GM19328 (cell line): ENCODE measurements around the gene NUDT4.
A peak's percentile ranks its signal among the peaks of the same experiment; 100 is the strongest.
"Not testable (repeated sequence)": the region's sequence is repeated elsewhere in the genome, so short reads cannot be mapped to it uniquely, and the experiment has no call there.

Experiments
- ATAC-seq: cut with Tn5 transposase; IDR thresholded peaks from one replicate; pipeline ENCODE4 v1.9.1; 2021; ENCODE audit warnings: mild to moderate bottlenecking, moderate library complexity; ENCODE audit not compliant: unreplicated experiment

NUDT4 gene

DNA sequence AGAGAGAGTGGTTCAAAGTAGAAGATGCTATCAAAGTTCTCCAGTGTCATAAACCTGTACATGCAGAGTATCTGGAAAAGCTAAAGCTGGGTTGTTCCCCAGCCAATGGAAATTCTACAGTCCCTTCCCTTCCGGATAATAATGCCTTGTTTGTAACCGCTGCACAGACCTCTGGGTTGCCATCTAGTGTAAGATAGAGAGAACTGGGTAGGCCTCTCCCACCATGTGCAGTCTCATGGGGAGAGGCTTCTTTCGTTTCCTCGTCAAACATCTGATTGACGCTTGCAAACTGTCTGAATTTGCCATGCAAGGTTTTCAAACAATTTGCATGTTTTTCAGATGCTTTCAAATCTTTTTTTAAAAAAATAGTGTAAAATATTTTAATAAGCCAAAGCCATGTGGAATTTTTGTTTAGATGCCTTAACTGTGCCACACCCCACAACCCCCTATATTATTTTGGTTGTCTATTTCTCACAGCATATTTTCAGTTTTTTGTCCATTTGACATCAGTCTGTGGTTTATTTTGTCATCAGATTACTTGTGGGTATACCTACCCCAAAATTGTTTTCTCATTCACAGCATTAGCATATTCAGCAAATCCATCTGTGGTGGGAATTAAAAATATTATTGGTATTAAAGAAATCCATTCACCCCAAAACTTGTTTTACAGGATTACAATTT lies 21.6 kb downstream of the NUDT4 start:
- peak; percentile 81 for ATAC-seq

DNA sequence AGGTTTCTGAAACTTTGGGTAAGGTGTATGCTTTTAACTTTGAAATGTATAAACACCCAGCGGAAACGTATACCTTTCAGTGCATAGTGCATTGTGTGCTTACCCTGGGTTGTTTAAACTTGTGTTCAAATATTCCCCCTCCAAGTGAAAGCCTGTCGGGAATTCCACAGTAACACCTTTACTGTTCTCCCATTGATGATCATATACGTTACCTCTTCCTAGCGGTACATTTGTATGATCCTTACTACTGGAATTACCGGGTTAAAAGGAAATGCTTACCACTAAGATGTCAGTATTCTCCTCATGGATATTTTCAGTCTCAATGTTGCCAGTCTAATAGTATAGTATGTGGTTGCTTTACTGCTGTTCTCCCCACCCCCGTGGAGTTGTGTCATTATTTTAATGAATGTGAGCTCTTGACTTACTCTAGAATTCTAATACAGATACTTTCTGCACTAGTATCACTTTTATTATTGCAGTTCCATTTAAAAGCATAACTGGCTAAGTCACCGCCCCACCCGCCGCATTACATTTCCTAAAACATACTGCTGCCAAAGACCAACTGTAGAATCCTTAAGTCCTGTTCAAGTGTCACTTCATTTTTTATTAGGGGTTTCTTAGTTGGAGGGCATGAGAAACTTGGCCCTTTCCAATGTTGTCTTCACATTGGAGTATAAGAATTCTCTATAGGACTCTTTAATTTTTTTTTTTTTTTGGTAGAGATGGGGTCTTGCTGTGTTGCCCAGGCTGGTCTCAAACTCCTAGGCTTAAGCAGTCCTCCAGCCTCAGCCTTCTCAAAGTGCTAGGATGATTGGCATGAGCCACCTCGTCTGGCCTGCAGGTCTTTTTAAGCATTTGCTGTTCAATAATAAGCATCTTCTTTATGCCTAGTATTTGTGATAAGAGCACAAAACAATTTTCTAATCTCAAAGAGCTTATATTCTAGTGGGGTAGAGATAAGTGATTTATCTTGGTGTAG lies 24.9 kb downstream of the NUDT4 start:
- ATAC-seq, result no peak

DNA sequence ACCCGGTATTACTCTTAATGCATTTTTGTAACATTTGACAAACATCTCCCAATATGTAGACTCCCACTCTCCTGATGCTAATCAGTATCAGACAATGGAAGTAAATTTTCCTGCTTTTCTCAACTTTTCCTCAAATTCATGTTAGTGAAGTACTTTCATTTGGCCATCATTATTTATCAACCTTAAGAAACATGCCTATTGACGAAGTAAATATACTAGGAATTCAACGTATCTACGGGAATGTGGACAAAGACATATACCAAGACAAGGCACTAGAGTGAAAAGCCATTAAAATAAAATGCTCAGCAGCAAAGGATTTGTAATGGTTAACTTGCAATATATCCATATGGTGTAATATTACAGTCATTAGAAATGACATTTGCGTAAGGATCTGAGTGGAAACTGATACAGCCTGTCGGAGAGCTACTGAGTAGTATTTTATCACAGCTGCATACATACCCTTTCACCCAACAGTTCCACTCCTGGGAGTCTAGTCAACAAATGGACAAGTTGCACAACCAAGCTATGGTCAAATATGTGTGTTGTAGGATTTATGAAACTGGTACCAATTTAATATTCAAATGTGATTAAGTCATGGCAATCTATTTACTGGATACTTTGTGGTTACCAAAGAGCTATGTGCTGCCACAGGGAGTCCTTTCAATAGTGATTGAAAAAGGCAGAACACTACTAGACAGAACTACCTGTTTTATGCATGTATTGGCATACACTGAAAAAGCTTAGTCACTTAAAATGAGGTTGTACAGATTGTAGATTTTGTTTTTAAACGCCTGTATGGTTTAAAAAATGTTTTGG lies 26.5 kb downstream of the NUDT4 start:
- no peak for ATAC-seq

DNA sequence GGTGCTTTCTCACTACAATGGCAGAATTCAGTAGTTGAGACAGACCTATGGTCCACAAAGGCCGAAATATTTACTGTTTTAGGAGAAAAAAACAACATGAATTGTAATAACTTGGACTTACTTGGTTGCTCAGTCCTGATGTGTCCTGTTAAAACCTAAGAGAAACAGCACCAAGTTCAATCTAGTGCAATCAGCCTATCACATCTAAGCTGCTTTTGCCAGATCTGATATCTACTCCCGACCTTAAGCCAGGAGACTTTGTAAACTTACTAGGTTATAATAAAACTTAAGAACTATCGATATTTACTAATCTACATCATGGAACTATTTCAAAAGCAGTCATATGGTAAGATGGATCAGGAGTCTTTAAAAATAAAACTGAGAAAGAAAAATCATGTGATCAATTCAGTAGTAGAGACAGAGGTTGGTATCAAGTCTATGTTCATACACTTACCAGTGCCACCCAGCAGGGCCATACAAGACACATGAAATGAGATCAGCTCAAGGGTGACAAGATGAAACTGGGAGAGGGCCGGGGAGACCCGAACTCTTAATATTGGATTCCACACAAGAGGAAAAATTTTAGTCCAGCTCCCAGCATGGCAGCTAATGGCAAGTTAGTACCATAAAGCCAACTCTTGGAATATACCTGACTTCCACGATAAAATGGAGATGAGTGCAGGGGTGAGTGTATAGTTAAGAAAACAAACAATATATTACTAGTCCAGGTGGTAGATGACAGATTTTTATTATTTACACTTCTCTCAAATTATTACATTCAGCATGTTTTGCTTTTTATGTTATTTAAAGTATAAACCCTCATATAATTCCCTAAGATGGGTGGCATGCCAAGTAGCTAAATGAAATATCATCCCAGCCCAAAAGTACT lies 27.5 kb downstream of the NUDT4 start:
- no peak for ATAC-seq

DNA sequence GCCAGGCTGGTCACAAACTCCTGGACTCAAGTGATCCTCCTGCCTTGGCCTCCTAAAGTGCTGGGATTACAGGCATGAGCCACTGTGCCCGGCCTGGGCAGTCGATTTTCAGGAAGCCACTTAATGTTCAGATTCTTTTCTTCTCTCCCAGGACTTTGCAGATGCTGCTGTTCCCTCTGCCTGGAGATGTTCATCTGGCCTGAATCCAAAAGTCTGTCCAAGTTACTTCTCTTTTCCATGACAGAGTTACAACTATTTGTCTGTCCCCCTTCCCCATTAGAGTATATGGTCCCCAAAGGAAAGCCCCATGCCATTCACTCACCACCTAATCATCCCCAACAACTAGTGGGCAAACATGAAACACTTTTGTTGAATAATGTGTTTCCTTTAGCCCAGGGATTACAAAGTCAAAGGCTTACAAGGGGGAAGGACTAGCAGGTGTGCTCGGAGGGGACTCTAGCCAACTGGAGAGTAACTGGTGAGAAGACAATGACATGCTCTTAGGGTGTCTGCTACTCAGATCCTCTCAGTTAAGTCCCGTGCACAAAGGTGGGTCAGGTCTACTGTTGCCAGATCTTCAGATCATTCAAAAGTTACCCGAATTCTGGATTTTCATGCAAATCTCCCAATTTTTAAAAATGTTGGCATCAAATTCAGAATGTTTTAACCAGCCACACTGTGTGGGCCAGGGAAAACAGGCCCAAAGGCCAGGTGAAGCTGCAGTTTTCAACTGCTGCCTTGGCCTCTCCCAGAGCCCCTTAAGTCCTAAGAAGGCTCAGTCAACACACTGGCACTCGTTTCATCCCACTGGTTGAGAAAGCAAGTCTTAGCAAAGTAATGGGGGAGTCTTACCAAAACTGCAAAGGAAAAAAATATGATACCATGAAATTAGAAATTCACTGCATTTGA lies 29.6 kb downstream of the NUDT4 start:
- no peak for ATAC-seq

DNA sequence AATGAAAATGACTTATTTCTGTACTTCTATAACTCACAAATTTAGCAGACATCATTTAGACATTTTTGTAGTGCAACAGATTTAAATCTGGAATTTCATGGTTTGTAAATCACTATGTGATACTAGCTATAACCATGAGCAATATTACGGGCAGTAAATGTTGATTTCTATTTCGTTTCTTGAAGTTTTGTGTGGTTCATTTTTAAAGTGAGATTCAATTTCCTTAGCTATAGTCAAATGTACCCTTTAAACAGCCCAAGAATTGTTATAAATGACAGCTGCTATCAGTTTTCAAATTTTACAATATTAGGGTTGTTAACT lies 30.2 kb downstream of the NUDT4 start:
- ATAC-seq, result no peak

DNA sequence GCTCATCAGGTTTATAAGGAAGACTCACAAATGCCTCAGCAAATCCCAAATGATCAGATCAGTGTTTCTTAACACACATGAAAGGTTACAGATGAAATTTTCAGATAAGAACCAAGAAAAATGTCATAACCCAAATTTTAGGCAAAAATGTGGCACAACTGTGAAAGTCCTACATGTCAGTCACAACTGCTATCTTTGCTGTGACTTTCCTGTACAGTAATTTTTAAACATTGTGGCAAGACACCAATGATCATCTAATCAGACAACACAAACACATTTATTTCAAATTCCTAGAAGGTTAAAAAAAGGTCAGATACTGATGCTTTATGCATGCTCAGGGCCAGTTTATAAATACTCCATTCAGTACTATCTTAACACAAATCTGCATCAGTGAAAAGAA lies 31.1 kb downstream of the NUDT4 start:
- ATAC-seq, result no peak

DNA sequence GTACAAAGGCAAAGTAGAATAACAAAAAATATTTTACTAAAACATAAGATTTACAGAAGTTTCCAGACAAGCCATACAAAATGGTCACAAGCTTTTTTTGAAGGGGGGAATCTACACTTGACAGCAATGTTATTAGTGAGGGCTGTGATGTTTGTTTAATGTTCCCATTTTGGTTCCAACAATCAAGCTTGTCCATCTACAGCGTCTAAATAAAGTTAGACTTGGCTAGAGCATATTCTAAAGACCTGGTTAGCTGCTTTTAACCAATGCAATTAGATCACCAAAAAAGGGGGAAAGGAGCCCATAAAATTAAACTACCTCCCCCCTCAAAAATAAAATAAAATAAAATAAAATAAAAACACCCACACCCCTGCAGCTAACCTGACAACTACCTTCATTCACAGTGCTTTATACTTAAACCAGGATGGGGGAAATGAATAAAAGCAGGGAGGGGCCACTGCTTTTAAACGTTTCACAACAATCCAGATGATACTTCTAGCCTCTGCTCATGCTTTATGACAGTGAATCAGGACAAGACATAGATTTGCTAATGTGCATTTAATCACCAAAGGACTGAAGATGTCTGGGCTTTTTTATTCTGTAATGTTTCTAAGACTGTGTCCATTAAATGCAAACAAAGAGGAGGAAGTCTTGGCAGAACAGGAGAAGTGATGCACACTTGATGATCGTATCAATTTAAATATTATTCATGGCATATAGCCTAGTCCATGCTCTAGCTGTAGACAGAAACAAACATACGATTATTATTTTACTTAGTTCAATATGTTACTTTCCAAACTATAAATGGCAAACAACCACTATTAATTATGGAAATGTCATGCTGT lies 31.8 kb downstream of the NUDT4 start:
- not testable (repeated sequence) for ATAC-seq

DNA sequence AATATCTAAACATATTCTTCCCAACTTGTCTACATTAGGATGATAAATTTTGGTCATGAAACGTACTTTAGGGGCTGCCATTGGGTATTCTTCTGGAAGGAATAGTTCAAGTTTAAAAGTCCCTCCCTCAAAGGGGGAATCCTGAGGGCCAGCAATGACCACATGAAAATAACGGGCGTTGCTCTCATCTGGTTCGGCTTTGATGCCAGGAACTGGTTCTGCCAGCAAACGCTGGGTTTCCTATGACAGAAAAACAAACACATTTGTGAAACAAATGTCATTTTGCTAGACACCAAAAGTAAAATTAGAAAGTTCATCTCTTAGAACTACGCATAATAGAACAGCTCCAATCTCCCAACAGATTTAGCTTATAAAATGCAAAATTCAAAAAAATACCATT lies 33.3 kb downstream of the NUDT4 start:
- not testable (repeated sequence) for ATAC-seq

DNA sequence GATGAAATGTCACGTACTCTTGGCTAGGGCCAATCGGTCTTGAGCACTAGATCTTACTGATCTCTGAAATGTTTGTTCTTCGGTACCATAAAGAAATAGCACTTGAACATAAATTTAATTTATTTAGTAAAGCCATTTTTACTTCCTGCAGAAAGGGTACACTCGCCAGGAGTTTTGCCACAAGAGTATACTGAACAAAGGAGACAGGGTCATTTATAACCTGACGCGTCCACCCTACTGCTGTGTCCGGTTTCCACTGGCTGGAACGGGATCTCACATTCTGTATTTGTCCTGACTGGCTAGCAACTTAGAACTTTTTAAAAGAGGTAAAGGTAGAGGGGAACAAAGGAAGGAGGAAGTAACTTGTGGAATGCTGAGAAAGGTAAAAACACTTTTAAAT lies 34.7 kb downstream of the NUDT4 start:
- ATAC-seq, result not testable (repeated sequence)

DNA sequence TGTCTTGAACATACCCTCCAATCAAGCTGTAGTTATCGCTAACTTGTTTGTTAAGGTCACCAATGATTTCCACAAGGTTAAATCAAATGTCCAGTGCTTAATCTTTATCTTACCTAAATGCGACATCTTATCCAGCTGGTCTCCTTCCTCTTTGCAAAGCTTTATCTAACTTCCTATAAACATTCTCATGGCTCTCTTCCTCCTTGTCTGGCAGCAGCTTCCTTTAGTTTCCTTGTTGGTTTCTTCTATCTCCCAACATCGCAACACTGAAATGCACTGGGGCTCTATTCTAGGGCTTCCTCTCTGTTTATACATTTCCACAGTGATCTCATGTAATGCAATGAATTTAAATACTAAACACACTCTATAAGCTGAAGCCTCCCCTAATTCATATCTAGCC lies 35.3 kb downstream of the NUDT4 start:
- no peak for ATAC-seq

DNA sequence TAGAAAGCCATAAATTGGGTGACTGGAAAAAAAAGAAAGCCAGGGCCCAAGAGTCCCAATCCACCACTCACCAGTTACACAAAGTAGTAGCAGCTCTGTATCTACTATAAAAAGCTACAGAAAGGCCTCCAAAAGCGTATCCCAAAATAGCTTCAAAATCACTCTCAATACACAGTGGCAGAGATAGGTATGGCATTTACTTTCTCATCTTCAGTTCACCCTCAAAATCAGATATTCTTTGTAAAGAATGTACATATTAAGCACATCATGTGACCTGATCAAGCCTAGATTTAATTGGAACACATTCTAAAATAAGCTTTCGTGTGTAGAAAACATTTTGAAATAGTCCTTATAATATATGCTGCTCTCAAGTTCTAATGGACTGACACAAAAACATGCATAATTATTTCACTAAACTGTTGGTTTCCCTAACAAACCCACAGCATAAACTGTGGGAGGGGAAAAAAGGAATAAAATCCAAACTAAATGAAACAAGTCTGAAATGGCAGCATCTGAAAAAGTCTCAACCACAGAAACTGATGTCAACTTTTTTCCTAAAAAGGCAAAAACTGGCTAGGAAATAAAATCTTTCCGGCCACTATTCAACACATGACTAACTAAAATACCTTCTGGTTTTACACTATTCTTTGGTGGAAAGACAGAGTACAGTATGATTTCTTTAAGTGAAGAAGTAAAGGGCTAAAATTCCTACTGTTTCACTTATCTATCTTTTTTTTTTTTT lies 38.2 kb downstream of the NUDT4 start:
- peak; percentile 40 for ATAC-seq

DNA sequence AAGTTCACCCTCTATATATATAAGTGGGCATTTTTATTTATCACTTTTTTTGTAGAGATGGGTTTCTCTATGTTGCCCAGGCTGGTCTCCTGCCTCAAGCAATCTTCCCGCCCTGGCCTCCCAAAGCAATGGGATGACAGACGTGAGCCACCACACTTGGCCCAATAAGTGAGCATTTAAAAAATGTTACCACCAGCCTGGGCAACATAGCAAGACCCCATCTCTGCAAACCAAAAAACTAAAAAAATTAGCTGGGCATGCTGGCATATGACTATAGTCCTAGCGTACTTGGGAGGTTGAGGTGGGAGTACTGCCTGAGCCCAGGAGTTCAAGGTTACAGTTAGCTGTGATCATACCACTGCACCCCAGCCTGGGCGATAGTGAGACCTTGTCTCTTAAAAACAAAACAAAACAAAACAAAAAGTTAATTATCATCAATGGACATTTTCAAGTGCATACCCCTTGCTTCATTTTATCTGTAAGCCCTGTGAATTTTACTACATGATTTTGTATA lies 40.3 kb downstream of the NUDT4 start:
- no peak for ATAC-seq

DNA sequence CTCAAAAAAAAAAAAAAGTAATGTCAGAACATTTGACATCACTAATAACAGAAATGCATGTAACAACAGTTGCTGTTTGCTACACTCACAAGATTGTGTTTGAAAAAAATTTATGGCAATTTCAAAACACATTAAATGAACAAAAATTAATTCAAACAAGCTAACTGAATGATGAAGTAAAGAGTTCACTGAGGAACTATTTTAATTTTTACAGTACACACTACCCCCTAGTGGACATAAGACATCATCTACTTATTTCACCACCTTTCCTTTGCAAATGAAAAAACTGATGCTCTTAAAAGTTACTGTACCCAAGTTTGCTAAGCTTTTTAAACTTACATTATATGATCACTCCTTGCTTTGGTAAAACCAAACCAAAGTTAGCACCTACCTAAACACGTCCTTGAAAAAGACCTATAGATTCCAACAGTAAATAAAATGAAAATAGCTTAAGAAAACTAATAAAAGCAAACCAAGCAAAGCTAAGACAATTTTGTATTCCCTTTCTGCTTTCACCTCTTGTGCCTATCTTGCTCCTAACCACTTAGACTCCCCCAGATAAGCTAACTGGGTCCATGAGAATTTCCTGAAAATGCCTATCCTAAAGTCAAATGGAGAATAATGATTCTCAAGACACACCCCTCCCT lies 41.8 kb downstream of the NUDT4 start:
- ATAC-seq, result no peak

DNA sequence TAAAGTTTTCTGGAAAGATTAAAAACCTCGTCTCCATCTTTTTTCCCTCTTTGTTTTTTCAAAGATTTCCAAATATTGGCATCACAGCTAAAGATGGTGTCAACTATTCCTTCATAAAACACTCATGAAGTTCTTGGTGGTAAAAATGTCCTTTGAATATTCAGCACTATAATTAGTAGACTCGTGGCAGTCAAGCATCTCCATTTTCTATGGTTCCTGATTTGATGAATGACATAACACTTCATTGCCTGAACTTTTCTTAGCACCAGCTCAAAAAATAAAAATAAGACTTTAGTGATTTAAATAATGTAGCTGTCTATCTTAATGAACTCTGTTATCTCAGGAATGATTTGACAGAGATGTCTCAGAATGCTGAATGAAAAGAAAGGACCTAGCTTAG lies 44.3 kb downstream of the NUDT4 start:
- ATAC-seq, result no peak

DNA sequence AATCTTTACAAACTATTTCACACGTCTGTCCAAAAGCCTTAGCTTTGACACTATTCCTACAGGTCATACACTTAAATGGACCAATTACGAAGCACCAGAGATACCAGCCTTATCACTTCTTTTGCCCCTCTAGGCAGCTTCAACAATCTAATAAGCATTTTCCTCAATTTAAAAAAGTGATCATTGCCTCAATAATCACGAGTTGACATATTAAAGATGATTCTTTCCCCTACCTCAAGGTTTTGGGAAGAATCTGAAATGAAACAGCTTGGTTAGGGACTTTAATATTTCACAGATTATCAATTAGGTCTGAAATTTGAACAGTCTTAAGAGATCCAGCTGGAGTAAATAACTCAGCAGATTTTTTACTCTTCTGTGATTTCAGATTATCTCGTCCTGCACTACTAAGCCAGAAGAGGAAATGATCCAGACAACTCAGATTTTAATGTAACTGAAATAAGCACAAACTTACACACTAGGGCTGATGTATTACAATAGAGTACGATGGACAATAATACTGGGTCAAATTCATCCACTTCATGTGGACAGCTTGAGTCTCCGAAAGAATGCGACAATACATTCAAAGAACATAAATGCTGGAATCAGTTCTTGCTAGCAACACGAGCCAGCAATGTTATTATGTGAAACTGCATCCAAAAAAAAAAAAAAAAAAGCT lies 48.1 kb downstream of the NUDT4 start:
- no peak for ATAC-seq

DNA sequence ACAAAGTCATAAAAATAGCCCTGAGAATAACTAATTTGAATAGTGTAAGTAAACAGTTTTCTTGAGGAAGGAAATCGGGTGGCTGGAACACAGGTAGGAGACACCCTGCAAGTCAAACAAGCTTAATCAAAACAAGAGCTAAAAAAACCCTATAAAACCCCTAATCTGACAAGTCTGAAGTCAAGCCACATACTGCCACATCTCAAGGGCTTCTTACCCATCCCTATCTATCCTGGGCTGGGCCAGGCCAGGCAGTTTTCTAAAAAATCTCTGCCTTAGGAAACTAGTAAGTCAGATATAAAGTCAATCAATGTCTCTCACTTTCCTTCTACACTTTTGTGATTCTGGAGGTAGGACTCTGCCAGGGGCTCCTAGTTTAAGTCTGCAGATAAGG lies 48.7 kb downstream of the NUDT4 start:
- no peak for ATAC-seq
